Measurements from ENCODE around the gene GGN. TPM values are rescaled to one million over a fixed set of nuclear protein-coding genes. Genes with fewer than 3 reads are reported as not detected.

Gene GGN
- total and polyA plus RNA-seq, 9 of the 15 experiments (the other 6 are each of a cell fraction or from before 2014, with no cell fraction given), result 0.15 to 0.33 TPM; not detected in 7

DNA sequence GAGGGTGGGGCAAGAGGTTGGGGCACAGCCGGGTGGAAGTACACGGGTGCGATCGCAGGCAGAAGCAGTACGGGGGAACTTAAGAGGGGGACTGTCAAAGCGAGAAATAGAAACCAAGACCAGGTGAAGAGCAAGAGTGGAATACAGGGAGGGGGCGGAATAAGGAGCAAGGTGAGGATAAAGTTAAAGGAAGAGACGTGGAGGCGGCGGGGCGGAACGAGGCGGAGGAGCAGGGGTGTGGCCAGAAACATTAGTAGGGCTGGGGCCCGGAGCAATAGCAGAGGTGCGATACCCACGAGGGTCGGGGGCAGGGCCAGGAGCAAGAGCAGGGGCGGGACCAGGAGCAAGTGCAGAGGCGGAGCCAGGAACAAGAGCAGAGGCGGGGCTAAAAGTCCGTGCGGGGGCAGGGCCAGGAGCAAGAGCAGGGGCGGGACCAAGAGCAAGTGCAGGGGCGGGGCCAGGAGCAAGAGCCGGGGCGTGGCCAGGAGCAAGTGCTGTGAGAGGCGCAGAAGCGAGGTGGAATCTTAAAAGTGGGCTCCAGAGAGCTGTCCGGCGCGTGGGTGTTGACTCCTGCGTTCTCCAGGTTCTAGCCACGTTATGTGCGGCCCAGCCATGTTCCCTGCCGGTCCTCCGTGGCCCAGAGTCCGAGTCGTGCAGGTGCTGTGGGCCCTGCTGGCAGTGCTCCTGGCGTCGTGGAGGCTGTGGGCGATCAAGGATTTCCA is 51.0 kb downstream of the GGN start (continued):
- TF ChIP-seq ZBTB40 (IDR thresholded peaks at IDR 0.05), result 0 out of 2 replicates have a peak, but pooled peaks have one; percentile 21
- TF ChIP-seq ZBTB40 (CRISPR knock-in tag; IDR thresholded peaks at IDR 0.05), result no peak
- peak in 1 of 2 experiments; percentile 21; a peak in 1 of 4 replicates for TF ChIP-seq MAZ (CRISPR knock-in tag; conservative IDR thresholded peaks at IDR 0.05 in 1 of 2, IDR thresholded peaks at IDR 0.05 in 1 of 2)
- TF ChIP-seq CBX2 (IDR thresholded peaks at IDR 0.05; ENCODE audit: insufficient read depth, low read length, poor library complexity, severe bottlenecking), result no peak
- no peak for TF ChIP-seq NCOR1 (IDR thresholded peaks at IDR 0.05)
- TF ChIP-seq PBX2 (CRISPR knock-in tag; IDR thresholded peaks at IDR 0.05; ENCODE audit: low read depth), result no peak
- TF ChIP-seq PBX2 (tag; conservative IDR thresholded peaks at IDR 0.05; ENCODE audit: low read depth), result no peak
- TF ChIP-seq ZHX1 (conservative IDR thresholded peaks at IDR 0.05; ENCODE audit: low read length), result no peak
- TF ChIP-seq KDM4B (IDR thresholded peaks at IDR 0.05; ENCODE audit: borderline replicate concordance in 2 of 2, low read depth in 1 of 2), result no peak

All from K562 (cell line).